K562 (cell line): ENCODE data around the gene TRPV5. TPM values are rescaled to one million over a fixed set of nuclear protein-coding genes. Genes with fewer than 3 reads are reported as not detected.

Experiments
- ATAC-seq: fragments of 200-7000 bp; cut with Tn5 transposase; 3 replicates; pipeline ENCODE4 v1.9.1; 2020; ENCODE audit warnings: moderate library complexity
- BruUV-seq: library from RNA; stranded (reverse); fragments of 400-500 nt; replicated peaks from 2 replicates; lab custom pipeline; 2021; lab: Mats Ljungman, UMichigan
- CTCF ChIA-PET: fragments of 300-600 bp; formaldehyde crosslinking; extraction: SDS; loops from one replicate; lab custom pipeline; 2021; ENCODE audit warnings: low intra/inter-chr PET ratio; lab: Yijun Ruan, JAX
- POLR2A ChIA-PET: fragments of 300-600, 350-650 bp; sonication (Branson Sonifier 250); formaldehyde crosslinking; extraction: SDS; loops from one replicate; lab custom pipeline; 2021; ENCODE audit warnings: antibody characterized with exemption, inconsistent platforms; lab: Yijun Ruan, JAX
- DNase-seq, 4 experiments: peaks; one replicate each; pipeline versions ENCODE4 v3.0.0 to v3.0.0-alpha.2; 2011 to 2018; ENCODE audit warnings: low spot score in 3 of 4, mixed read lengths in 3 of 4; ENCODE audit errors: extremely low read depth in 1 of 4
- FAIRE-seq: peaks from 2 replicates; lab custom pipeline; 2011; peaks lifted over from hg19 to GRCh38; lab: Jason Lieb, UNC
- H2AFZ ChIP-seq: 2 replicates; pipeline ENCODE4 v1.6.0; 2011; ENCODE audit warnings: low read depth, low read length, control low read depth, inconsistent platforms
- H3K27ac ChIP-seq: fragments of 200-600 bp; 3 replicates; pipeline ENCODE4 v1.8.0; 2011; ENCODE audit warnings: low read depth, mild to moderate bottlenecking, control low read depth, inconsistent platforms, low read length, moderate library complexity, mixed read lengths; ENCODE audit errors: extremely low read depth
- H3K27me3 ChIP-seq, 2 experiments: fragments of 300-600 bp in 1 of 2; 2 replicates in 1 of 2; 3 replicates in 1 of 2; pipeline versions ENCODE4 v1.6.0 to v1.8.0; 2011; ENCODE audit warnings: inconsistent platforms in 2 of 2, low read length in 2 of 2, mild to moderate bottlenecking in 1 of 2, mixed read lengths in 1 of 2, moderate library complexity in 1 of 2; ENCODE audit not compliant: control insufficient read depth in 2 of 2, insufficient read depth in 2 of 2
- H3K36me3 ChIP-seq: fragments of 300-600 bp; 3 replicates; pipeline ENCODE4 v1.8.0; 2011; ENCODE audit warnings: mild to moderate bottlenecking, low read length, inconsistent platforms; ENCODE audit not compliant: control insufficient read depth, insufficient read depth
- H3K4me1 ChIP-seq, 2 experiments: fragments of 200-600 bp in 1 of 2; replicated peaks in 1 of 2; 2 replicates in 1 of 2; 3 replicates in 1 of 2; pipeline versions ENCODE4 v1.5.1 to v1.8.0; 2011; ENCODE audit warnings: inconsistent platforms in 2 of 2, low read length in 2 of 2, mild to moderate bottlenecking in 1 of 2, mixed read lengths in 1 of 2, moderate library complexity in 1 of 2; ENCODE audit not compliant: control insufficient read depth in 2 of 2, insufficient read depth in 2 of 2
- H3K4me2 ChIP-seq: 2 replicates; pipeline ENCODE4 v1.6.1; 2011; ENCODE audit warnings: low read length, control low read depth, inconsistent platforms, mixed read lengths; ENCODE audit not compliant: insufficient read depth
- H3K4me3 ChIP-seq: fragments of 200-600 bp; sonication (generic), shearing (Covaris generic); 2 replicates; pipeline ENCODE4 v1.5.1; 2016; ENCODE audit warnings: control low read depth, inconsistent platforms
- H3K79me2 ChIP-seq: fragments of 200-600 bp; 3 replicates; pipeline ENCODE4 v1.8.0; 2011; ENCODE audit warnings: low read length, inconsistent platforms; ENCODE audit not compliant: control insufficient read depth, insufficient read depth
- H3K9ac ChIP-seq, 2 experiments: 2 replicates each; pipeline versions ENCODE4 v1.6.0 to v1.6.1; 2011; ENCODE audit warnings: low read depth in 2 of 2, low read length in 2 of 2, control low read depth in 1 of 2, inconsistent platforms in 1 of 2, mild to moderate bottlenecking in 1 of 2, mixed read lengths in 1 of 2; ENCODE audit not compliant: insufficient read depth in 1 of 2
- H3K9me1 ChIP-seq: one replicate; pipeline ENCODE4 v1.6.0; 2011; ENCODE audit warnings: inconsistent platforms, mild to moderate bottlenecking, low read length, moderate library complexity; ENCODE audit not compliant: control insufficient read depth, insufficient read depth
- H3K9me3 ChIP-seq: replicated peaks from 2 replicates; pipeline ENCODE4 v1.5.1; 2011; ENCODE audit warnings: low read depth, low read length, inconsistent platforms; ENCODE audit not compliant: control insufficient read depth, insufficient read depth
- H4K20me1 ChIP-seq: replicated peaks from 2 replicates; pipeline ENCODE4 v1.6.1; 2011; ENCODE audit warnings: low read length, inconsistent platforms, mixed read lengths; ENCODE audit not compliant: control insufficient read depth, insufficient read depth
- ARID2 ChIP-seq: fragments of 450-650 bp; IDR thresholded peaks from 2 replicates; pipeline ENCODE4 v1.6.1; 2017; ENCODE audit warnings: antibody characterized with exemption, mild to moderate bottlenecking
- FOS ChIP-seq: IDR thresholded peaks from 3 replicates; pipeline ENCODE4 v1.6.1; 2011; ENCODE audit not compliant: insufficient read length; ENCODE audit errors: extremely low read depth
- FOXA1 ChIP-seq: fragments of 450-650 bp; IDR thresholded peaks from 2 replicates; pipeline ENCODE4 v1.6.1; 2016; ENCODE audit warnings: mild to moderate bottlenecking, borderline replicate concordance
- HDAC1 ChIP-seq, 2 experiments: fragments of 450-650 bp; IDR thresholded peaks; 2 replicates each; pipeline ENCODE4 v1.6.1; 2016 to 2017; ENCODE audit warnings: inconsistent platforms in 1 of 2, mild to moderate bottlenecking in 1 of 2, moderate library complexity in 1 of 2
- KDM5B ChIP-seq: fragments of 200-600 bp; sonication (generic); IDR thresholded peaks from 2 replicates; pipeline ENCODE4 v1.6.1; 2012; ENCODE audit warnings: low read depth, mild to moderate bottlenecking, moderate library complexity, low read length, control low read depth, inconsistent platforms; ENCODE audit not compliant: insufficient replicate concordance
- NCOA1 ChIP-seq: fragments of 450-650 bp; IDR thresholded peaks from 2 replicates; pipeline ENCODE4 v1.6.1; 2016; ENCODE audit warnings: low read depth
- TAF7 ChIP-seq: fragments of 450-650 bp; IDR thresholded peaks from 2 replicates; pipeline ENCODE4 v1.6.1; 2016; ENCODE audit warnings: missing genetic modification characterization, missing compliant biosample characterization
- ZFP30 ChIP-seq: fragments of 250-450 bp; sonication (Bioruptor Pico); IDR thresholded peaks from 2 replicates; pipeline ENCODE4 v1.8.0; 2022; ENCODE audit warnings: moderate library complexity, mild to moderate bottlenecking, inconsistent platforms, borderline replicate concordance
- ZNF184 ChIP-seq: sonication (generic); formaldehyde crosslinking; IDR thresholded peaks from 2 replicates; pipeline ENCODE4 v1.5.0; 2020; ENCODE audit warnings: missing genetic modification reagents
- WGBS: fragments of 100-300 bp; shearing (Covaris generic); methylation state at CpG from one replicate; pipeline ENCODE4 v1.1.6; 2016; ENCODE audit warnings: low coverage, mixed read lengths; ENCODE audit not compliant: insufficient coverage; ENCODE audit errors: missing lambda C conversion rate; 5-methylcytosine and 5-hydroxymethylcytosine counted together
- in situ Hi-C: fragments of 300-500 bp; cut with MboI; formaldehyde crosslinking; loops from 4 replicates; pipeline ENCODE4 v1.15.0; 2018; ENCODE audit warnings: inconsistent platforms, mixed read lengths
- intact Hi-C: fragments of 100-400 bp; cut with micrococcal nuclease; formaldehyde crosslinking; loops from 2 replicates; pipeline ENCODE4 v1.14.2; 2022
- polyA plus RNA-seq, 8 experiments: library from polyadenylated mRNA; depleted of rRNA in 4 of 8; stranded (reverse) in 5 of 8; unstranded in 3 of 8; fragments of >200 nt; fragmentation: Nextera tagmentation in 2 of 8; fragmentation: Illumina TruSeq in 1 of 8; extraction: Ambion mirVana in 2 of 8; extraction: Trizol in 1 of 8; gene quantifications; 2 replicates each; pipeline versions ENCODE4 v1.2.1 to v1.2.3, GENCODE V29; 2011 to 2014; ENCODE audit warnings: inconsistent platforms in 1 of 8, missing spikeins in 1 of 8
- total RNA-seq, 7 experiments: library from RNA; depleted of rRNA in 6 of 7; stranded (reverse); fragments of >200 nt in 6 of 7; fragmentation: Illumina TruSeq in 2 of 7; extraction: Trizol in 2 of 7; gene quantifications; 2 replicates each; pipeline versions ENCODE4 v1.2.1 to v1.2.3, GENCODE V29; 2011 to 2021; ENCODE audit warnings: low replicate concordance in 1 of 7
- TF ChIP-seq, protein P1 (sequence below): sonication (generic); formaldehyde crosslinking; IDR thresholded peaks from 2 replicates; pipeline ENCODE4 v1.9.0; 2022; ENCODE audit warnings: mild to moderate bottlenecking, missing genetic modification reagents
- TF ChIP-seq, protein P2 (sequence below): sonication (generic); formaldehyde crosslinking; IDR thresholded peaks from 2 replicates; pipeline ENCODE4 v1.4.0; 2020; ENCODE audit warnings: mild to moderate bottlenecking, missing genetic modification reagents
- TF ChIP-seq, protein P3 (sequence below), 2 experiments: fragments of 450-650 bp in 1 of 2; sonication (generic) in 1 of 2; formaldehyde crosslinking; conservative IDR thresholded peaks; 2 replicates each; pipeline versions ENCODE4 v1.4.0 to v1.8.1; 2020 to 2022; ENCODE audit warnings: mild to moderate bottlenecking in 1 of 2, missing genetic modification reagents in 1 of 2
- TF ChIP-seq, protein P4 (sequence below), 3 experiments: fragments of 200-800 bp in 1 of 3; fragments of 250-450 bp in 1 of 3; fragments of 450-650 bp in 1 of 3; sonication (Bioruptor Pico) in 1 of 3; sonication (Bioruptor generic) in 1 of 3; formaldehyde crosslinking in 1 of 3; IDR thresholded peaks; 2 replicates each; pipeline versions ENCODE4 v1.6.1 to v1.8.0; 2016 to 2022; ENCODE audit warnings: mild to moderate bottlenecking in 2 of 3, missing genetic modification characterization in 2 of 3, missing compliant biosample characterization in 1 of 3, moderate library complexity in 1 of 3

The TRPV5 gene
- total and polyA plus RNA-seq, 9 of the 15 experiments (the other 6 are each of a cell fraction or from before 2014, with no cell fraction given) = not detected

DNA sequence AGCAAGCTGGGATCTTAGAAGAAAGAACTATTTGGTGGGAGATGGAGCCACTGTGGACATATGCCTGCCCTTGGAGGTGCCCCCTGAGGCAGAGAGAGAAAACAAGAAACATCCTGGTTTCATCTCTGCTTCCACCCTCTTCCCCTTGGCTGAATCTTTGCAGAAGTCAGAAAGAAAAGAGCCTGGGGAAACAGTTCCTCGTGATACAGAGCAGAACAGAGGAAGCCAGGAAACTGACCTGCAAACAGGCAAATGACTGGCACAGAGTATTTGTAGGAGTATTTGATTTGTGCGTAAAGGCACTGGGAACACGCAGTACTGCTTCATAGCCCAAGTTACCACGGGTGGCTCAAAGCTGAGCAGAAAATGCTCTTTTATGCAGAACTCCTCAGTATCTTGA, 35.6 kb upstream of the TRPV5 start:
- intact Hi-C loops = no loop called here
- H3K9me3 ChIP-seq = no peaks in the 10 kb centered on the region; the same call in 1 of the 2 replicates
- H3K36me3 ChIP-seq = no peaks in the 10 kb centered on the region
- no peak overlapping the region for H3K4me3 ChIP-seq
- CTCF ChIA-PET = no interaction called here
- H4K20me1 ChIP-seq = no peaks in the 10 kb centered on the region
- POLR2A ChIA-PET = interaction anchor here (1.0 kb wide), 1 partner anchor 9 kb away, joined by 3 read pairs; no protein-coding TSS in a partner anchor
- ATAC-seq = no peak
- 32% methylated on average over 4 of the region's 4 CpGs for WGBS
- no peak overlapping the region for H3K27ac ChIP-seq
- no peak overlapping the region for H3K4me2 ChIP-seq
- no TSS peak for BruUV-seq
- peaks cover 8 to 12% of the 10 kb centered on the region in 2 experiments; a peak in 4 of 5 replicates for H3K4me1 ChIP-seq
- H2AFZ ChIP-seq = no peak overlapping the region
- H3K9ac ChIP-seq = no peak overlapping the region
- H3K9me1 ChIP-seq = no peaks in the 10 kb centered on the region
- H3K79me2 ChIP-seq = no peaks in the 10 kb centered on the region
- H3K27me3 ChIP-seq = no peaks in the 10 kb centered on the region
- in situ Hi-C loops = no loop called here
- FAIRE-seq = no peak
- peak in 1 of 4 experiments; percentile 3 for DNase-seq
- TF ChIP-seq FOXA1 (no peak), KDM5B (no peak), NCOA1 (no peak), ARID2 (no peak), TAF7 (tag) (no peak), ZNF184 (CRISPR knock-in tag) (no peak), FOS (no peak), ZFP30 (CRISPR knock-in tag) (no peak), HDAC1 (IDR thresholded peaks at IDR 0.05) (no peak)
- TF ChIP-seq, protein P1, sequence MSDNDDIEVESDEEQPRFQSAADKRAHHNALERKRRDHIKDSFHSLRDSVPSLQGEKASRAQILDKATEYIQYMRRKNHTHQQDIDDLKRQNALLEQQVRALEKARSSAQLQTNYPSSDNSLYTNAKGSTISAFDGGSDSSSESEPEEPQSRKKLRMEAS = no peak
- TF ChIP-seq, protein P2, sequence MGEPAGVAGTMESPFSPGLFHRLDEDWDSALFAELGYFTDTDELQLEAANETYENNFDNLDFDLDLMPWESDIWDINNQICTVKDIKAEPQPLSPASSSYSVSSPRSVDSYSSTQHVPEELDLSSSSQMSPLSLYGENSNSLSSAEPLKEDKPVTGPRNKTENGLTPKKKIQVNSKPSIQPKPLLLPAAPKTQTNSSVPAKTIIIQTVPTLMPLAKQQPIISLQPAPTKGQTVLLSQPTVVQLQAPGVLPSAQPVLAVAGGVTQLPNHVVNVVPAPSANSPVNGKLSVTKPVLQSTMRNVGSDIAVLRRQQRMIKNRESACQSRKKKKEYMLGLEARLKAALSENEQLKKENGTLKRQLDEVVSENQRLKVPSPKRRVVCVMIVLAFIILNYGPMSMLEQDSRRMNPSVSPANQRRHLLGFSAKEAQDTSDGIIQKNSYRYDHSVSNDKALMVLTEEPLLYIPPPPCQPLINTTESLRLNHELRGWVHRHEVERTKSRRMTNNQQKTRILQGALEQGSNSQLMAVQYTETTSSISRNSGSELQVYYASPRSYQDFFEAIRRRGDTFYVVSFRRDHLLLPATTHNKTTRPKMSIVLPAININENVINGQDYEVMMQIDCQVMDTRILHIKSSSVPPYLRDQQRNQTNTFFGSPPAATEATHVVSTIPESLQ (CRISPR knock-in tag) = no peak
- TF ChIP-seq, protein P3, sequence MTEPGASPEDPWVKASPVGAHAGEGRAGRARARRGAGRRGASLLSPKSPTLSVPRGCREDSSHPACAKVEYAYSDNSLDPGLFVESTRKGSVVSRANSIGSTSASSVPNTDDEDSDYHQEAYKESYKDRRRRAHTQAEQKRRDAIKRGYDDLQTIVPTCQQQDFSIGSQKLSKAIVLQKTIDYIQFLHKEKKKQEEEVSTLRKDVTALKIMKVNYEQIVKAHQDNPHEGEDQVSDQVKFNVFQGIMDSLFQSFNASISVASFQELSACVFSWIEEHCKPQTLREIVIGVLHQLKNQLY (CRISPR knock-in tag; conservative IDR thresholded peaks at IDR 0.05) = no peak
- TF ChIP-seq, protein P4, sequence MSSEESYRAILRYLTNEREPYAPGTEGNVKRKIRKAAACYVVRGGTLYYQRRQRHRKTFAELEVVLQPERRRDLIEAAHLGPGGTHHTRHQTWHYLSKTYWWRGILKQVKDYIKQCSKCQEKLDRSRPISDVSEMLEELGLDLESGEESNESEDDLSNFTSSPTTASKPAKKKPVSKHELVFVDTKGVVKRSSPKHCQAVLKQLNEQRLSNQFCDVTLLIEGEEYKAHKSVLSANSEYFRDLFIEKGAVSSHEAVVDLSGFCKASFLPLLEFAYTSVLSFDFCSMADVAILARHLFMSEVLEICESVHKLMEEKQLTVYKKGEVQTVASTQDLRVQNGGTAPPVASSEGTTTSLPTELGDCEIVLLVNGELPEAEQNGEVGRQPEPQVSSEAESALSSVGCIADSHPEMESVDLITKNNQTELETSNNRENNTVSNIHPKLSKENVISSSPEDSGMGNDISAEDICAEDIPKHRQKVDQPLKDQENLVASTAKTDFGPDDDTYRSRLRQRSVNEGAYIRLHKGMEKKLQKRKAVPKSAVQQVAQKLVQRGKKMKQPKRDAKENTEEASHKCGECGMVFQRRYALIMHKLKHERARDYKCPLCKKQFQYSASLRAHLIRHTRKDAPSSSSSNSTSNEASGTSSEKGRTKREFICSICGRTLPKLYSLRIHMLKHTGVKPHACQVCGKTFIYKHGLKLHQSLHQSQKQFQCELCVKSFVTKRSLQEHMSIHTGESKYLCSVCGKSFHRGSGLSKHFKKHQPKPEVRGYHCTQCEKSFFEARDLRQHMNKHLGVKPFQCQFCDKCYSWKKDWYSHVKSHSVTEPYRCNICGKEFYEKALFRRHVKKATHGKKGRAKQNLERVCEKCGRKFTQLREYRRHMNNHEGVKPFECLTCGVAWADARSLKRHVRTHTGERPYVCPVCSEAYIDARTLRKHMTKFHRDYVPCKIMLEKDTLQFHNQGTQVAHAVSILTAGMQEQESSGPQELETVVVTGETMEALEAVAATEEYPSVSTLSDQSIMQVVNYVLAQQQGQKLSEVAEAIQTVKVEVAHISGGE (CRISPR knock-in tag; IDR thresholded peaks at IDR 0.05) = no peak
